Midbrain (tissue), 1 donor: Measurements from ENCODE around the gene TRAF7.
"Not testable (repeated sequence)": the region's sequence is repeated elsewhere in the genome, so short reads cannot be mapped to it uniquely, and the experiment has no call there.

ENCODE experiments used
- DNase-seq: peaks from one replicate; lab custom pipeline; 2025; lab: John Stamatoyannopoulos, UW

The TRAF7 gene

DNA sequence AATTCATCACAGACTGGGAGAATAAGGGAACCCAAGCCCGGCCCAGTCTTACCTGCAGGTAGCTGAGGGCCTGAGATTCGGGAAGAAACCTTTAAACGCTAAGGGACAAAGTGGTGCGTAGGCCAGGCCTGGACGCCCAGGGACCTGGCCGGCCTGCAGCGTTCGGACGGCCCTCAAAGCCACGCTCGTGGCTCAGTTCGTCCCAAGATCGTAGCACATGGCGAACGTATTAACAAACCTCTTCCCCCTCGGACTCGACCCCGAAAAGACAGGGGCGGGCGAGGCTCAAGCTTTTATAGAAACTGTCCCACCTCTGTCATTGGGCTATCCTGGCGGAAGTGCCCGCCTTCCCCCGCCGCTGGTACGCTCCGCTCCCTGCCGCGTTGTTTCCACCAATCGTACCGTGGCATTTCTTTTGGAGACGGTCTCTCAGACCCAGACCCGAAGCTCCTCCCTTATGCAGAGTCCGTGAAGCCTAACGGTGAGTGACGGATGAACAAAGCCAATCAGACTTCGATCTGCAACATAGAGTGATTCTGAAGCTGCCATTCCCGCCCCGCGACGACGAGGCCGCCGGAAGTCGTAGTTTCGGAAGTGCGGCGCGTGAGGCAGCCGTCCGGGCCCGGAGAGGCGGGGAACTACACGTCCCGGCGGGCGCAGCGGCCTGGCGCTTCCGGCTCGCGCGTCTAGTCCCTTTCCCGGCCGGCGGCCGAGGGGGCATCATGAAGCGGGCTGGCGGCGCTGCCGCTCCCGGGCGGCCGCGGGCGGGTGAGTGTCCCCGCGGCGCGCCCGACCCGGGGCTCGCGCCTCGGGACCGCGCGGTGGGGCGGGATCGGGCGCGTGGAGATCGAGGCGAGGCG lies at the start of gene TRAF7:
TSS of gene TRAF7 (plus strand) at position 692 of the 860 bp plus-strand sequence. CDS start 8,139 bp downstream, outside the sequence.
- peak; percentile 100 for DNase-seq

DNA sequence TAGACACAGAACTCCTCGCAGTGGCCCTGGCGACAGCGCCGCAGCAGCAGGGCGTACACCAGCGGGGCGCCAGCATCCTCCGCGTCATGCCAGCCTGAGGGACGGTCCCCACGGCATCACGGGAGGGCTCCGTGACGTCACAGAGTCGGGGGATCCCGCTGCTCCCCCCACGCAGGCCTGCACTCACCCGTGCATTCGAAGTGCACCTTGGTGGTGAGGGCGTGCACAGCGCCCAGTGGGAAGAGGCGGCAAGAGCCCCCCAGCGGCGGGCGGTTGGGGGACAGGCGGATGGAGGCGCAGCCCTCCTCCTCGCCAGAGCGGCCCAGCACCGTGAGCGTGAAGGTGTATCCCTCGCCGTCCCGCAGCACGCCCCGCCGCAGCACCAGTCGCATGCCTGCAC lies 49.4 kb upstream of the TRAF7 start:
- not testable (repeated sequence) for DNase-seq

- DNase-seq = not testable (repeated sequence)
Observed at GRCh38 chr16:2107121-2107790, 48.3 kb upstream of the TRAF7 start.

DNA sequence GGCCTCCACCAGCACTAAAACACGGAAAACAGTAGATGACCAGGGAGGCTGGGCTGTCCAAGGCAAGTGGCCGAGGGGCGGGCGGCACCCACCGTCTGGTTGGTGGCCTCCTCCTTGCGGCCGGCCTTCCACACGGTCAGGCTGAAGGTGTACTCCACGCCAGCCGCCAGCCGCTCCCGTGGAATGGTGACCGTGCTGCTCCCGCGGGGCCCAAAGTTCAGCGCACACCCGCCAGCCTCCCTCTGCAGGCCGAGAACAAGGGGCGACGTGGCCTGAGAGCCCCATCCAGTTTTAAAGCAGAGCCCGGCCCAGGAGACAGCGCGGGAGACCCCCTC lies 47.8 kb upstream of the TRAF7 start:
- not testable (repeated sequence) for DNase-seq

DNA sequence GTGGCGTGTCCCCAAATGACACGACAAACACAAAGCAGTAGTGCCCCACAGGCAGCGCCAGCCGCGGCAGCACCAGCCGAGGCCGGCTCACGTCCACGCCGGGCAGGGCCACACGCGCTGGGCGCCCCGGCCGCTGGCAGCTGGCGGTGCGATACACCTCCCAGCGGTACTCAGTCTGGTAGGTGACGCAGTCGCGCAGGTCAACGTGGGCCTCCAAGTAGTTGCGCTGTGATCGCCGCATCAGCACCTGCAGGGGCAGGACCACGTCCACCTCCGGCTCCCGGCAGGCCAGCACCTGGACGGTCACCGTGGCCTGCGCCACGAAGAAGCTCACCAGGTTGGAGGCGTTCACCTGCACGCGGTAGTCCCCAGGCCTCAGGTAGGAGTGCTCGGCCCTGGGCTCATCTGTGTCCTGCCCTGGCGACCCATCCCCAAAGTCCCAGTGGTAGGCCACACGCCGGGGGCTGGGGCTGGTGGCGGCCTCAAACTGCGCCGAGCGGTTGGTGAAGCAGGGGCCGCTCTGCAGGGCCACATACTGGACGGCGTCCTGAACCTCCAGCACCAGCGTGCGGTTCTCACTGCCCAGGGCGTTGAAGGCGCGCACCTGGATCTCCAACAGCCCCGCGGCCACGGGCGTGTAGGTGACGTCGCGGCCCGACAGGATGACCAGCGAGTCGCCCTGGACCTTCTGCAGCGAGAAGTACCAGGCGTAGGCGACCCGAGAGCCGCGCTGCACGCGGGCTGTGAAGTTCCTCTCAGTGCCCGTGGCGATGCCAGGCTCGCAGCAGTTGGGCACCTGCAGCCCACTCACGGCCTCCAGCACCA lies 46.9 kb upstream of the TRAF7 start:
- not testable (repeated sequence) for DNase-seq

DNA sequence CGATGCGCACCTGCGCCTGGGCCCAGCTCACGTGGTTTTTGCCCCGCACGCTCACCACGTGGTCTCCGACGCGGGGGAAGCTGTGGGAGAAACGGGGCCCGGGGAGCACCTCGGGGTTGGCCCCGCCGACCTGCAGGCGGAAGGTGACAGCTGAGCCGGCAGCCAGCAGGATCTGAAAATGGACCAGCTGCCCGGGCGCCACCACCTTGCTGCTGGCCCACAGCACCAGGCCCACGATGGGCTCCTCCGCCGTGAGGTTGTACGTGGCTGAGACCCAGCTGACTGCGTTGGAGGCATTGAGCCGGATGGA lies 46.4 kb upstream of the TRAF7 start:
- DNase-seq = not testable (repeated sequence)

- DNase-seq = not testable (repeated sequence)
Observed at GRCh38 chr16:2109872-2110271, 45.7 kb upstream of the TRAF7 start.

DNA sequence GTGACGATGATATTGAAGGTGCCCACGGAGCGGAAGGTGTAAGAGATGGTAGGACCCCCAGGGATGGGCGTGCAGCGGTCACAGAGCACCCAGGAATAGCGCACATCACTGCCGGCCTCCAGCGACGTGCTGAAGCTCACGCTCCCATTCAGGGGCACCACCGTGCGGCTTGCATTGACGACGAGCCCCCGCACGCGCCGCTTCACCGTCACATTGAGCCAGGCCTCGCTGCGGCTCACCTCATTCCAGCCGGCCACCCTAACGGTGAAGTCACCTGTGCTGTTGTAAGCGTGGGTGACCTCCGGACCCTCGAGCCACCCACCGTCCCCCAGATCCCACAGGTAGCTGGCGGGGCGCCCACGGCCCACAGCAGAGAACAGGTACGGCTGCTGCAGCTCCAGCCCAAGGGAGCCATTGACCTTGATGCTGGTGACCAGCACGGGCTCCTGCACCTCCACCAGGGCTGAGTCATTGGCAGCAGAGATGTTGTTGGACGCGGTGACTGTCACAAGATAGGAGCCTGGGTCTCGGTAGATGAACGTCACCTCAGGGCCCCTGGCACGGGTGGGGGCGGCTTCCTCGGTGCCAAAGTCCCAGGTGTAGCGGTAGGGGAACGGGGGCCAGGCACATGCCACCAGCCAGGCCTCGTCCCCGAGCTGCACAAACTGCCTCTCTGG lies 45.1 kb upstream of the TRAF7 start:
- not testable (repeated sequence) for DNase-seq

- DNase-seq = not testable (repeated sequence)
Observed at GRCh38 chr16:2111009-2111353, 44.6 kb upstream of the TRAF7 start.

DNA sequence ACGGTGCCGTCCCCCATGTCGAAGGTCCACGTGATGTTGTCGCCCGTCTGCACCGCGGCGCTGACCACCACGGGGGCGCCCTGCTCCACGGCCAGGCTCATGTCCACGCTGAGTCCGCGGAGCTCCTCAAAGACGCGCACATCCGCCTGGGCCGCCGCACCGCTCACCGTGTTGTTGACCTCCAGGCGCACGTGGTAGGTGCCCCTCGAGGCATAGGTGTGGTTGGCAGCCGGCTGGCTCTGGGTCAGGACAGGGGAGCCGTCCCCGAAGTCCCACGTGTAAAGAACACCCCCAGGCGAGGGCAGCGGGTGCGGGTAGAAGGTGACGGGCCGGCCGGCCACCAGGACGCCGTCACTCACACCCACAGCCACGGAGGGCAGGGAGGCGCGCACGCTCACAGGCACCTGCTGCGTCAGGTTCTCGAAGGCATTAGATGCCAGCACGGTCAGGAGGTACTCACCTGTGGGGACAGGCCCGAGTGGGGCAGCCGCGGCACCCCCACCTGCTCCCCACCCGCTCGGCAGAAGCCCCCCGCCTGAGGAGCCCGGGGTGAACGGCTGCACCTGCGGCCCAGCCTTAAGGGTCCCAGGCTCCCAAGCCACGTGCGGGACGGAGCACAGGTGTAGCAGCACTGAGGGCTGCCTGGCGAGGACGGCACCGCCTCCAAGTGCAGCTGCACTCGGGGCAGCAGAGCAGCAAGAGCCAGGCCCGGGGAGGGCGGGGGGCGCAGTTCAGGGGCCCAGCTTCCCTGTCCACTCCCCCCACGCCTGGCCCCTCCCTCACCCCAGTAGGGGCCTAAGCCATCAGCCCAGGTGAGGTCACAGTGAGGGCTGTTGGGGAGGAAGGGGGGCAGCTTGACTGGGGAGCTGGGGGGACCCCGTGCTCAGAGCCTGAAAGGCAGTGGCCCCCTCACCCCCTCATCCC lies 43.9 kb upstream of the TRAF7 start:
- not testable (repeated sequence) for DNase-seq

GRCh38 chr16:2112539-2113106 lies 43.0 kb upstream of the TRAF7 start:
- DNase-seq = not testable (repeated sequence)

DNA sequence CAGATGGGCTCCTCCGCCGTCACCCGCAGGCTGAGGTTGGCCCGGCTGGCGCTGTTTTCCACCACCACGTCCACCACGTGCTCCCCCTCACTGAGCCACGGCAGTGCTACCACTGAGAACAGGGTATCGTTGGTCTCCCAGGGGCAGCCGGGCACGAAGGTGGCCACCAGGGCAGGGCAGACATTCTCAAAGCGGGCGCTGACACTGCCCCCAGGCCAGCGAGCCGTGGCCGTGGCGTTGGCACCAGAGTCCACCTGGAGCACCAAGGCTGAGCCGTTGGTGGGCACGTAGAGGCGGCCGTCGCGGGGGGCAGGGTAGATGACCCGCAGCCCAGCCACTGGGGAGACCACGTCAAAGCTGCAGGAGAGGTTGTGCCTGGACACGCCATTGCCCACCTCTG lies 41.4 kb upstream of the TRAF7 start:
- DNase-seq = not testable (repeated sequence)

DNA sequence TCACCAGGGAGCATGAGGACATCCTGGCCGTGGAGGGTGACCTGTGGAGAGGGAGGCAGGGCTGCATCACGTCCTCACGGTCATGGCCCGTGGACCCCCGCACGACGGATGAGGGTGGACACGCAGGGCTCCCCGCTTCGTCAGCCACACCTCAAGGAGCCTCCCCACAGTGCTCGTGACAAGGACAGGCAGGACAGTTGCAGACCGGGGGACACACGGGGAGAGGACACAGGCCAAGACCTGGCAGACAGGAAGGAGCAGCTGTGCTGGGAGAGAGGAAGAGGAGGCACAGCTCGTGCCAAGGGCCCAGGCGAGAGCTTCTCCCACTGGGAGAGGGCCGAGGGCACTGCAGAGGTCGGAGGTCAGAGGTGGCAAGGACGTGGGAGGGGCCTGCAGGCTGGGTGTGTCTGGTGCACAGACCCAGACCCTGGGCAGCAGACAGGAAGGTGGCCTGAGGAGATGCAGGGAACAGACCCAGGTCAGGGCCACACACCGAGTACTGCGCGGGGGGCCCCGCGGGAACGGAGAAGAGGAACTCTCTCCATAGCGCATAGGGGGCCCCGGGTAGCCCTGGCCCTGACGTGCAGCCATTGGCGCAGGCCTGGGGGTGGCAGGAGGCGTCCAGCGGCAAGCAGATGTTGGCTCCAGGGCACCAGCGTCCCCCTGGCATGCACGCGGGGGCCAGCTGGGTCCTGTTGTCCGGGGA lies 40.5 kb upstream of the TRAF7 start:
- DNase-seq = not testable (repeated sequence)

- no peak for DNase-seq
Observed at GRCh38 chr16:2115591-2115973, 40.0 kb upstream of the TRAF7 start.

- not testable (repeated sequence) for DNase-seq
Observed at GRCh38 chr16:2116428-2116827, 39.2 kb upstream of the TRAF7 start.

GRCh38 chr16:2117341-2117740 lies 38.2 kb upstream of the TRAF7 start:
- not testable (repeated sequence) for DNase-seq

GRCh38 chr16:2117960-2118722 lies 37.4 kb upstream of the TRAF7 start:
- DNase-seq = not testable (repeated sequence)

GRCh38 chr16:2121325-2121724 lies 34.3 kb upstream of the TRAF7 start:
- DNase-seq = peak; percentile 79

- DNase-seq = peak; percentile 71
Observed at GRCh38 chr16:2121853-2122252, 33.7 kb upstream of the TRAF7 start.
